Stimulated activated CD4-positive, alpha-beta T cell treated with anti-CD3 and anti-CD28 coated beads, Interleukin-2, amount 100 ng/mL, for 48 hours (primary cell): Measurements from ENCODE around the gene RHBDF1.

Experiments
- DNase-seq, 2 donors: peaks; one replicate each; pipeline ENCODE4 v3.0.0-alpha.2; 2020

The RHBDF1 gene

DNA sequence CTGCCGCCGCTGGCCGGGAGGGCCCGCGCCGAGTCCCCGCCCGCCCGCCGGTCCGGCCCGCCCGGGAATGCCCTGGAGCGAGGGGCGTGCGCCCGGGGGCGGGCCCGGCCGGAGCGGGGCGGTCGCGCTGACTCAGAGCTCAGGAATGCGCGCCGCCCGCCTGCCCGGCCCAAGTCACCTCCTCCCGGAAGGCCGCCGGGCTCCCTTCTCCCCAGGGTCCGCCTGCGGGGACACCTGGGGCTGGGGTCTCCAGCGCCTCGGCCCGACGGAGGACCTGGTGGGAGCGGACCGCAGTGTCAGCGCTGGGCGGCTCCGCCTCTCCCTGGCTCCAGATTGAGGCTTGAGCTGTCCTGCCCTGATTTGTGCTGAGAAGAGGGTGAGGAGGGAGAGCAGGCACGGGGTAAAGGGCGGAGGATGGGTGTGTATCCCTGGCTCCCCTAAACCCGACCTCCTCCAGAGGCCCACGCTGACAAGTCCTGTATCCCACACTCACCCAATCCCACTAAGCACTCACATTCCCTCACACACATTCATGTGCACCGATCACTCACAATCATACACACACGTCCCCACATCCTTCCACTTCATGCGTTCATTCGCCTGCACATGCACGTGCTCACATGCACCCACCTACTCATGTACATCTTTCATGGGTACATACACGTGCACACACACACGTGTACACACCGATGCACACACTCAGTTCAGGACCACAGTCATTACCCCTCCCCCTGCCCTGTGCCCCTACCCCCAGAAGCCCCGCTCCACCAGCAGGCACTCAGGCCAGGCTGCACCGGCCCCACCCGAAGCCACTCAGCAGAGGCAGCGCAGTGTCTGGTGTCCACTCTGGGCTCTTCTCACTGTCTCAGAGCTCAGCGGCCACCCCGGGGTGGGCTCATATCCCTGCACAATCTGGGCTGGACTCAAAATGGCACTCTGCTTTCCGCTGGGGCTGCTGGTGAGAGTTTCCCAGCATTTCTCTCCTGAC, at the start of gene RHBDF1:
Gene RHBDF1, minus strand, starts transcription at position 71 of the 988 bp plus-strand sequence. CDS start 7,616 bp downstream, outside the sequence.
- no peak for DNase-seq

- no peak for DNase-seq
These were observed 48.3 kb upstream of the RHBDF1 start for GRCh38 chr16:120756-121155.

DNA sequence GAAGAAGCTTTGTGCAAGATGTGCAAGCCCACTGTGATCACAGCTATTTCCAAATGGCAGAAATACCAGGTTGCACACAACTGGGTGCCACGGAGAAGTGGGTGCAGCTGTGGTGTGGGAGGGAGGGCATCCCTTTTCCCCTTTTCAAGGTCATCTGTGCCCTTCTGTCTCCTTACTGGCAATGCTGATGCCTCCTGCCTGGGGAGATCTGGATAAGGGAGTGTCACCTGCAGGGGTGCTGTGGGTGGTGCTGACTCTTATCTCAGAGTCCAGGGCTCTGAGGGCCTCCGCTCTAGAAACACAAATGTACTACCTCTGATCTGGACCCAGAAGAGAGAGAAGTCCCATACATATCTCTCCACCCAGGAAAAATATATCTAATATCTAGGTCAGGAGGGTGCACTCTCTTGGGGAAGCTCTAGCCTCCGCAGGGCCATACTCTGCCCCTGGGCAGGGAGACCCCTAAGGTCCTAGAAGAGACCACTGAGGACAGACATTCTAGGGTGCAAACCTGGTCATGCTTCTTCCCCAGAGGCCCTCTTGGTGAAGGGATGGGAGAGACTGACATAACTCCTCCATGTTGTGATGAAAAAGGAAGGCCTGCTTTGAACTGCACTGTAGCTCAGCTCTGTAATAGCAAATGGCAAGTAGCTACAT, 47.5 kb upstream of the RHBDF1 start:
- DNase-seq: no peak

- no peak for DNase-seq
These were observed 46.9 kb upstream of the RHBDF1 start for GRCh38 chr16:119295-119694.

- DNase-seq: no peak
These were observed 46.4 kb upstream of the RHBDF1 start for GRCh38 chr16:118857-119256.

DNA sequence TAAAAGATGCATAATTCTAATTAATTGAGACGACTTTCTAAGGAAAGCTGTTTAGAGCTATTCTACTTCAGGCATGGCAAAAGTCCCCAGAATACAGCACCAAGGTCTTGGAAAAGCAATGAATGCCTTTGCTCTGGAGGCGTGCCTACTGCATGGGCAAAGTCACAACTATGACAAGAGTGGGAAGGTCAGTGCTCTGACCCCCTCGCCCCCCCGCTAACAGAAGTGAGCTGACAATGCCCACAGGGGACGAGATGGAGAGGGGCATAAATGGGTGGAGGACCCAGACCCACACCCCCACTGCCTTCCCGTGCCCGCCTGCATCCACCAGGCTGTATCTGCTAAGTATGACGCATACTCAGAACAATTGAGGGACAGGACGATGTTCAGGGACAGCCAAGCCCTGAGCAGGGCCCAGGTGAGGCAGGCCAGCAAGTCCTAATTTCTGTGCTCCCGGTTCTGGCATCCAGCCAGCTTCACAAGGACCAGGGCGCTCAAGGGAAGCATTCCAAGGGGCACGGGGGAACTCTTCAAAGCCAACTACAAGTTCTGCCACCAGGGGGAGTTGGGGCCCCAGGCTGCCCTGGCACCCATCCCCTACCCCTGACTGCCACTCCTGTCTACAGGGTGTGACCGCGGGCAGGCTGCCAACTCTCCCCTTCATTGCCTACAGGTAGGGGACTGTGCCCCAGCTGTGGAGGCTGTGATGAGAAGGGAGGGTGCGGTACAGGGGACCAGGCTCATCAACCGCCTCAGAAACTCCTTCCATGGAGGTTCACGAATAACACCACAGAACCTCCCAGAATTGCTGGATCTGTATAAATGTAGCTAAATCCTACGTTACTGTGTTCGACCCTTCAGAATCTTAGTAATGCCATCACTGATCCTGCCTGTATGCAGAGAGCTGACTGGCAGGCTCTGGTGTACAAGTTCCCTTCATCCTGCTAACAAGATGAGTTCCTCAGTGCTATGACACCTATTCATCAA, 45.2 kb upstream of the RHBDF1 start:
- peak; percentile 59 to 61 for DNase-seq

- DNase-seq: no peak
These were observed 43.6 kb upstream of the RHBDF1 start for GRCh38 chr16:116015-116414.

- no peak for DNase-seq
These were observed 41.9 kb upstream of the RHBDF1 start for GRCh38 chr16:114327-114726.

- DNase-seq: no peak
These were observed 39.9 kb upstream of the RHBDF1 start for GRCh38 chr16:112153-112840.

DNA sequence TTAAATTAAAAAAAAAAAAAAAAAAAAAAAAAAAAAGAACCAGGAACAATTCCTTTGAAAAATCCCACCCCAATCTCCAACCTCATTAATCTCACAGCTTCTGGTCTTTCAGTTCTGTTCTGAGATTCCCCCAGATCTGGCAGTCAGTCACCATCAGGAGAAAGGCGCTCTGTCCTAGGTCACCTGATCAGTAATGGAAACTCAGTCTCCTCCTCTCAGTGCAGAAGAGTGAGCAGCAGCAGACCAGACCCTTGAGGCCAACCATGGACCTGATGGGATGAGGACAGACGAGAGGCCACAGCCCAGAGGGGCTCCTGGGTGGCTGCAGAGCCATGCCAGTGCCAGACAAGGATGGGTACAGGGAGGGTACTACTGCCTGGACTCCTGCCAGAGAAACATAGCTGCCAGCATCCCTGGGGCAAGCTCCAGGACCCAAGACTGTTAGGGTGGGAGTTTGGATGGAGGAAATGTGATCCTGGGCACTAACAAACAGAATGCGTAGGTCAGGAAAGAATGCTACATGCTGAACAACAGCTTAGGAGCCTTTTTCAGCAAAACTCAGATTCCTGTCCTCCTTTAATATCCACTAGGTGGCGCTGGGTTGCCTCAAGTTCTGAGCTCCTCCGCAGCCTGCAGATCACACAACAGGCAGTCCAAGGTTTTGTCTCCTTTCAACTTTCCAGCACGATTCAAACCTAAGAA, 34.3 kb upstream of the RHBDF1 start:
- peak; percentile 28 to 40 for DNase-seq

DNA sequence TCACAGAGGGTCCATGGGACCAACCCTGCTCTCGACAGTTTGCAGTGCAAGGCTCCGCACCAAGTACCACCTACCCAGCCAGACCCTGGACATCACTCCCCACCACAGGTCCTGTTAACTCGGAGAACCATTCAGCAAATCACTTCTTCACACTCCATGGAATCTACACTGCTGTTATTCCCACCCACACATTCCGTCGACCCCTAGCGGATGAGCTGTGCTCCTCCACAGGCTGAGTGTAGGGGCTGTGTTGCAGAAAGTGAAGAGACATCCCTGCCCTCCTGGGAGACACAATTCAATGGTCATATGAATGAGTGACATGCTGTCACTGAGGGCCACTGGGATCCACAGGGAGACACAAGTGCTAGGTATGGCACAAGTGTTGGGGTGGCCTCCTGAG, 33.1 kb upstream of the RHBDF1 start:
- DNase-seq: no peak

GRCh38 chr16:104928-105327, 32.5 kb upstream of the RHBDF1 start:
- DNase-seq: no peak

GRCh38 chr16:104355-104754, 31.9 kb upstream of the RHBDF1 start:
- no peak for DNase-seq

- DNase-seq: no peak
These were observed 29.8 kb upstream of the RHBDF1 start for GRCh38 chr16:102060-102855.

- DNase-seq: no peak
These were observed 29.2 kb upstream of the RHBDF1 start for GRCh38 chr16:101586-101985.

GRCh38 chr16:100989-101388, 28.6 kb upstream of the RHBDF1 start:
- DNase-seq: no peak

GRCh38 chr16:97822-98221, 25.4 kb upstream of the RHBDF1 start:
- DNase-seq: no peak

- DNase-seq: peak; percentile 90 to 91
These were observed 24.5 kb upstream of the RHBDF1 start for GRCh38 chr16:96935-97381.

DNA sequence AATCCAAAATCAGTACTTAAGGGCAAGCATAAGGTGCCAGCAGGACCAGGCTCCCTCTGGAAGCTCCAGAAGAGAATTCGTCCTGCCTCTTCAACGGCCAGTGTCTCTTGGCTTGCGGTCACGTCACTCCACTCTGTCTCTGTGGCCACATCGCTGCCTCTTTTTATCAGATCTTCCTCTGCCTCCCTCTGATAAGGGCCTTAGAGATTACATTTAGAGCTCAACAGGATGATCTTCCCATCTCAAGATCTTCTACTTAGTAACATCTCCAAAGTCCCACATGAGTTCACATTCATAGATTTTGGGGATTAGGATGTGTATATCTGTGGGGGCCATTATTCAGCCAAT, 22.5 kb upstream of the RHBDF1 start:
- no peak for DNase-seq

GRCh38 chr16:92431-93339, 20.3 kb upstream of the RHBDF1 start:
- DNase-seq: no peak
